Measurements from ENCODE around the gene SRRM2. TPM values are rescaled to one million over a fixed set of nuclear protein-coding genes. Genes with fewer than 3 reads are reported as not detected.

SRRM2 gene
- polyA plus RNA-seq, 1 donor (not counting 4 experiments of a cell fraction or from before 2014, with no cell fraction given): 101 TPM

DNA sequence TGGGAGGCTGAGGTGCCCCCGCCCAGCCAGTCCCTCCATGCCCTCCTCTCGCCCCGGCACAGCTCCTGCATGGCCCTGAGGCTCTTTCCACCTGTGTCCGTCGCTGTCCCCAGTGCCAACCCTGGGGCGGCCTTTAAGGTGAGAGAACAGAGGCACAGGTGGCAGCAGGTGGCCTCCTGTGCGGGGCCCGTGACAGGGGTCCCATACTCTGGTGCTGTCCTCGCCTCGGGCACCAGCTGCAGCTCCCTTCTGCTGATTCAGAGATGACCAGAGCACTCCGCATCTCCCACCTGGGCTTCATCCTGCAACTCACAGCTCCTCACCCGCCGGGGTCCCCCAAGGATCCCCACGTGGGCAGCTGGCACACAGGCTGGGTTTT is 40.4 kb upstream of the SRRM2 start:
- Histone ChIP-seq H3K9me1 (ENCODE audit: control insufficient read depth, extremely low read depth, insufficient read depth, low read length) (no peaks in the 10 kb centered on the region), H2AFZ (ENCODE audit: control insufficient read depth, low read length) (no peak overlapping the region), H3K9me3 (ENCODE audit: control insufficient read depth, low read depth, low read length) (no peaks in the 10 kb centered on the region), H3K36me3 (ENCODE audit: control insufficient read depth in 2 of 2, extremely low read depth in 1 of 2, insufficient read depth in 2 of 2, low read length in 2 of 2) (peaks cover 0 to 23% of the 10 kb centered on the region in 2 experiments), H3K4me1 (ENCODE audit: control insufficient read depth, extremely low read depth, insufficient read depth, low read length) (no peaks in the 10 kb centered on the region), H3K9ac (ENCODE audit: control insufficient read depth, extremely low read depth, insufficient read depth, low read length) (no peak overlapping the region), H3K27me3 (ENCODE audit: control insufficient read depth, extremely low read depth, insufficient read depth, low read length) (peaks cover 14% of the 10 kb centered on the region), H3K27ac (ENCODE audit: control insufficient read depth, insufficient read depth, low read length) (no peak overlapping the region), H3K4me3 (ENCODE audit: control insufficient read depth in 2 of 3, extremely low read depth in 1 of 3, insufficient read depth in 2 of 3, low read depth in 1 of 3, low read length in 3 of 3) (no peak overlapping the region), H4K20me1 (ENCODE audit: control insufficient read depth, extremely low read depth, insufficient read depth, low read length) (no peaks in the 10 kb centered on the region), H3K79me2 (ENCODE audit: control insufficient read depth, insufficient read depth, low read length) (no peaks in the 10 kb centered on the region), H3K4me2 (ENCODE audit: control insufficient read depth, extremely low read depth, insufficient read depth, low read depth, low read length) (no peak overlapping the region)
- dilution Hi-C loops (cut with MboI; ENCODE audit: extremely low pct_ligation_motif_present, low sequenced_read_pairs): no loop called here
- DNase-seq (ENCODE audit: low read depth, low spot score): no peak
- FAIRE-seq: no peak
- TF ChIP-seq CTCF (optimal IDR thresholded peaks at IDR 0.05 in 1 of 3, IDR thresholded peaks at IDR 0.05 in 1 of 3, conservative IDR thresholded peaks at IDR 0.05 in 1 of 3; ENCODE audit: extremely low read depth in 1 of 3, insufficient read depth in 2 of 3, low read length in 3 of 3): no peak
- TF ChIP-seq EZH2 (IDR thresholded peaks at IDR 0.05; ENCODE audit: low read length): no peak

DNA sequence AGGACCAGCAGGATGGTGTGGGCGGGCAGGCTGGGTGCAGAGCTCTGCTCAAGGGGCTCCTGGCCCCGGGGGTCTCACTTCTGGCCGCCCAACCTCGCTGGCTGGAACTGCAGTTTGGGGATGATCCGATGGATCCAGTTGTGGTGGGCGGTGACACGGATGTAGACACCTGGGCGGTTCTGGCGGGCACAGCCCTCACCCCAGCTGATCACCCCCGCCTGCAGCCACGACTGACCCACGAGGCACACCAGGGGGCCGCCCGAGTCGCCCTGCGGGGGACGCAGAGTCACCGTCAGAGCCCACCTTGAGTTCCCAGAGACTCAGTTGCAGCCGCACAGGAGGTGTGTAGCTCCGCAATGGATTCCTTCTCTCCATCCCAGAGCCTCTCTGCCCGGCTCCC is 39.9 kb upstream of the SRRM2 start:
- H3K36me3 ChIP-seq (ENCODE audit: control insufficient read depth in 2 of 2, extremely low read depth in 1 of 2, insufficient read depth in 2 of 2, low read length in 2 of 2): peaks cover 0 to 20% of the 10 kb centered on the region in 2 experiments
- H3K4me3 ChIP-seq (ENCODE audit: control insufficient read depth in 2 of 3, extremely low read depth in 1 of 3, insufficient read depth in 2 of 3, low read depth in 1 of 3, low read length in 3 of 3): no peak overlapping the region
- no peak overlapping the region for H3K27ac ChIP-seq (ENCODE audit: control insufficient read depth, insufficient read depth, low read length)
- H3K9ac ChIP-seq (ENCODE audit: control insufficient read depth, extremely low read depth, insufficient read depth, low read length): no peak overlapping the region
- no peaks in the 10 kb centered on the region for H3K9me1 ChIP-seq (ENCODE audit: control insufficient read depth, extremely low read depth, insufficient read depth, low read length)
- no peak overlapping the region for H2AFZ ChIP-seq (ENCODE audit: control insufficient read depth, low read length)
- no peak overlapping the region for H3K4me2 ChIP-seq (ENCODE audit: control insufficient read depth, extremely low read depth, insufficient read depth, low read depth, low read length)
- no peaks in the 10 kb centered on the region for H4K20me1 ChIP-seq (ENCODE audit: control insufficient read depth, extremely low read depth, insufficient read depth, low read length)
- dilution Hi-C loops (cut with MboI; ENCODE audit: extremely low pct_ligation_motif_present, low sequenced_read_pairs): no loop called here
- TF ChIP-seq EZH2 (IDR thresholded peaks at IDR 0.05; ENCODE audit: low read length) (no peak), CTCF (optimal IDR thresholded peaks at IDR 0.05 in 1 of 3, IDR thresholded peaks at IDR 0.05 in 1 of 3, conservative IDR thresholded peaks at IDR 0.05 in 1 of 3; ENCODE audit: extremely low read depth in 1 of 3, insufficient read depth in 2 of 3, low read length in 3 of 3) (no peak)
- no peaks in the 10 kb centered on the region for H3K79me2 ChIP-seq (ENCODE audit: control insufficient read depth, insufficient read depth, low read length)
- no peaks in the 10 kb centered on the region for H3K4me1 ChIP-seq (ENCODE audit: control insufficient read depth, extremely low read depth, insufficient read depth, low read length)
- no peak for FAIRE-seq
- peaks cover 14% of the 10 kb centered on the region for H3K27me3 ChIP-seq (ENCODE audit: control insufficient read depth, extremely low read depth, insufficient read depth, low read length)
- H3K9me3 ChIP-seq (ENCODE audit: control insufficient read depth, low read depth, low read length): no peaks in the 10 kb centered on the region
- no peak for DNase-seq (ENCODE audit: low read depth, low spot score)

Measured in keratinocyte (primary cell).